Measurements from ENCODE around the gene EHMT1. TPM values are rescaled to one million over a fixed set of nuclear protein-coding genes. Genes with fewer than 3 reads are reported as not detected.
"Not testable (repeated sequence)": the region's sequence is repeated elsewhere in the genome, so short reads cannot be mapped to it uniquely, and the experiment has no call there.

Gene EHMT1
- total RNA-seq, 2 experiments from 2014 or later, result 65.9 to 66.3 TPM

GRCh38 chr9:137882506-137882821, 263.7 kb downstream of the EHMT1 start:
- H3K4me1 Mint-ChIP-seq, result no peaks in the 10 kb centered on the region
- DNase-seq, result no peak
- H3K36me3 Mint-ChIP-seq, result no peaks in the 10 kb centered on the region
- H3K27me3 Mint-ChIP-seq, result peaks cover 15% of the 10 kb centered on the region
- H3K4me3 Mint-ChIP-seq, result no peak overlapping the region
- no peaks in the 10 kb centered on the region for H3K9me3 Mint-ChIP-seq
- H3K27ac Mint-ChIP-seq, result no peak overlapping the region

GRCh38 chr9:137883977-137884376, 265.2 kb downstream of the EHMT1 start:
- H3K4me1 Mint-ChIP-seq, H3K4me3 Mint-ChIP-seq: not testable (repeated sequence)

GRCh38 chr9:137884547-137884946, 265.7 kb downstream of the EHMT1 start:
- H3K27me3 Mint-ChIP-seq, DNase-seq, H3K4me1 Mint-ChIP-seq, H3K36me3 Mint-ChIP-seq, H3K4me3 Mint-ChIP-seq, H3K27ac Mint-ChIP-seq, H3K9me3 Mint-ChIP-seq: not testable (repeated sequence)

More at GRCh38 chr9:137883977-137884376, 265.2 kb downstream of the EHMT1 start:
- not testable (repeated sequence) for H3K9me3 Mint-ChIP-seq, DNase-seq, H3K36me3 Mint-ChIP-seq, H3K27ac Mint-ChIP-seq
- H3K27me3 Mint-ChIP-seq, result peaks cover 13% of the 10 kb centered on the region

GRCh38 chr9:137885121-137885520, 266.3 kb downstream of the EHMT1 start:
- H3K4me1 Mint-ChIP-seq, H3K4me3 Mint-ChIP-seq, H3K36me3 Mint-ChIP-seq, H3K27me3 Mint-ChIP-seq, H3K9me3 Mint-ChIP-seq, H3K27ac Mint-ChIP-seq, DNase-seq: not testable (repeated sequence)

Other genes with a start within 250 kb of the EHMT1 start
- gene EXD3, start 195.8 kb upstream of the EHMT1 start, total RNA-seq, result 1 to 10 TPM; 3.6 to 4.2 TPM
- under 1 TPM; 0.66 to 0.76 TPM for gene NOXA1, start 195.6 kb upstream of the EHMT1 start, total RNA-seq
- gene ENTPD8, start 177.6 kb upstream of the EHMT1 start, total RNA-seq, result not detected
- gene NSMF, start 159.7 kb upstream of the EHMT1 start, total RNA-seq, result 10 to 100 TPM; 74.1 to 74.6 TPM
- 1 to 10 TPM; 2.5 to 2.9 TPM for gene PNPLA7, start 68.6 kb upstream of the EHMT1 start, total RNA-seq
- gene MRPL41, start 67.1 kb upstream of the EHMT1 start, total RNA-seq, result 10 to 100 TPM; 54.6 to 54.9 TPM
- 10 to 100 TPM; 31.7 to 33.7 TPM for gene DPH7, start 40.1 kb upstream of the EHMT1 start, total RNA-seq
- 10 to 100 TPM; 55.6 to 56.4 TPM for gene ZMYND19, start 28.5 kb upstream of the EHMT1 start, total RNA-seq
- 10 to 100 TPM; 28.6 to 29.3 TPM for gene ARRDC1, start 13.3 kb upstream of the EHMT1 start, total RNA-seq

All from activated naive CD8-positive, alpha-beta T cell treated with anti-CD3 and anti-CD28 coated beads for 36 hours (primary cell).